Measurements from ENCODE around the gene LCOR.
A peak's percentile ranks its signal among the peaks of the same experiment; 100 is the strongest.
"Not testable (repeated sequence)": the region's sequence is repeated elsewhere in the genome, so short reads cannot be mapped to it uniquely, and the experiment has no call there.

LCOR gene

GRCh38 chr10:97028832-97029178 lies 196.7 kb downstream of the LCOR start:
- H3K36me3 ChIP-seq (ENCODE audit: control insufficient read depth, insufficient read depth, low read length, severe bottlenecking): no peaks in the 10 kb centered on the region
- peaks cover 13% of the 10 kb centered on the region for H3K27me3 ChIP-seq (replicated peaks; ENCODE audit: control insufficient read depth, insufficient read depth, low read length)
- peaks cover 4% of the 10 kb centered on the region for H3K9me3 ChIP-seq (ENCODE audit: control insufficient read depth, low read length)
- no peak overlapping the region for H3K9ac ChIP-seq (ENCODE audit: low read length)
- H3K4me1 ChIP-seq (ENCODE audit: control insufficient read depth, insufficient read depth, low read length): peaks cover 11% of the 10 kb centered on the region
- no peak for DNase-seq (ENCODE audit: low read depth)
- no peak overlapping the region for H3K4me3 ChIP-seq (ENCODE audit: low read length)

GRCh38 chr10:97029271-97029670 lies 197.2 kb downstream of the LCOR start:
- Histone ChIP-seq H3K36me3 (ENCODE audit: control insufficient read depth, insufficient read depth, low read length, severe bottlenecking) (no peaks in the 10 kb centered on the region), H3K9ac (ENCODE audit: low read length) (no peak overlapping the region), H3K4me1 (ENCODE audit: control insufficient read depth, insufficient read depth, low read length) (peaks cover 7% of the 10 kb centered on the region), H3K4me3 (ENCODE audit: low read length) (no peak overlapping the region), H3K27me3 (replicated peaks; ENCODE audit: control insufficient read depth, insufficient read depth, low read length) (peaks cover 13% of the 10 kb centered on the region), H3K9me3 (ENCODE audit: control insufficient read depth, low read length) (peaks cover 4% of the 10 kb centered on the region)
- DNase-seq (ENCODE audit: low read depth): no peak

- DNase-seq (ENCODE audit: low read depth): no peak
- Histone ChIP-seq H3K27me3 (replicated peaks; ENCODE audit: control insufficient read depth, insufficient read depth, low read length) (peaks cover 24% of the 10 kb centered on the region), H3K9me3 (ENCODE audit: control insufficient read depth, low read length) (peaks cover 4% of the 10 kb centered on the region), H3K9ac (ENCODE audit: low read length) (no peak overlapping the region), H3K4me1 (ENCODE audit: control insufficient read depth, insufficient read depth, low read length) (no peaks in the 10 kb centered on the region), H3K36me3 (ENCODE audit: control insufficient read depth, insufficient read depth, low read length, severe bottlenecking) (no peaks in the 10 kb centered on the region), H3K4me3 (ENCODE audit: low read length) (no peak overlapping the region)
Observed at GRCh38 chr10:97030894-97031293, 198.8 kb downstream of the LCOR start.

- Histone ChIP-seq H3K9ac (ENCODE audit: low read length) (no peak overlapping the region), H3K4me3 (ENCODE audit: low read length) (no peak overlapping the region), H3K4me1 (ENCODE audit: control insufficient read depth, insufficient read depth, low read length) (no peaks in the 10 kb centered on the region), H3K36me3 (ENCODE audit: control insufficient read depth, insufficient read depth, low read length, severe bottlenecking) (no peaks in the 10 kb centered on the region), H3K9me3 (ENCODE audit: control insufficient read depth, low read length) (peaks cover 4% of the 10 kb centered on the region), H3K27me3 (replicated peaks; ENCODE audit: control insufficient read depth, insufficient read depth, low read length) (peaks cover 30% of the 10 kb centered on the region)
- no peak for DNase-seq (ENCODE audit: low read depth)
Observed at GRCh38 chr10:97031459-97031858, 199.4 kb downstream of the LCOR start.

GRCh38 chr10:97032624-97033023 lies 200.5 kb downstream of the LCOR start:
- DNase-seq (ENCODE audit: low read depth): no peak
- H3K36me3 ChIP-seq (ENCODE audit: control insufficient read depth, insufficient read depth, low read length, severe bottlenecking): no peaks in the 10 kb centered on the region
- H3K4me3 ChIP-seq (ENCODE audit: low read length): no peak overlapping the region
- H3K4me1 ChIP-seq (ENCODE audit: control insufficient read depth, insufficient read depth, low read length): peaks cover 3% of the 10 kb centered on the region
- peaks cover 33% of the 10 kb centered on the region for H3K27me3 ChIP-seq (replicated peaks; ENCODE audit: control insufficient read depth, insufficient read depth, low read length)
- H3K9ac ChIP-seq (ENCODE audit: low read length): no peak overlapping the region
- H3K9me3 ChIP-seq (ENCODE audit: control insufficient read depth, low read length): peaks cover 4% of the 10 kb centered on the region

DNA sequence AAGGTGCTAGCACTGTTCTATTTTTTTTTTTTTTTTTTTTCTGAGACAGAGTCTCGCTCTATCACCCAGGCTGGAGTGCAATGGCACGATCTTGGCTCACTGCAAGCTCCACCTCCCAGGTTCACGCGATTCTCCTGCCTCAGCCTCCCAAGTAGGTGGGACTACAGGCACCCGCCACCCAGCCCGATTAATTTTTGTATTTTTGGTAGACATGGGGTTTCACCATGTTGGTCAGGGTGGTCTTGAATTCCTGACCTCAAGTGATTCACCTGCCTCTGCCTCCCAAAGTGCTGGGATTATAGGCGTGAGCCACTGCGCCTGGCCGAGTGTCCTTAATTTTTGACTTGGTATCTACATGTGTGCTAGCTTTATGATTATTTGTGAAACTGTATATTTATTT lies 201.7 kb downstream of the LCOR start:
- H3K4me3 ChIP-seq (ENCODE audit: low read length); H3K9ac ChIP-seq (ENCODE audit: low read length); H3K9me3 ChIP-seq (ENCODE audit: control insufficient read depth, low read length); H3K36me3 ChIP-seq (ENCODE audit: control insufficient read depth, insufficient read depth, low read length, severe bottlenecking); H3K4me1 ChIP-seq (ENCODE audit: control insufficient read depth, insufficient read depth, low read length); DNase-seq (ENCODE audit: low read depth): not testable (repeated sequence)
- H3K27me3 ChIP-seq (replicated peaks; ENCODE audit: control insufficient read depth, insufficient read depth, low read length): peaks cover 38% of the 10 kb centered on the region

- no peak overlapping the region for H3K4me3 ChIP-seq (ENCODE audit: low read length)
- no peak overlapping the region for H3K9ac ChIP-seq (ENCODE audit: low read length)
- no peaks in the 10 kb centered on the region for H3K9me3 ChIP-seq (ENCODE audit: control insufficient read depth, low read length)
- DNase-seq (ENCODE audit: low read depth): no peak
- H3K27me3 ChIP-seq (replicated peaks; ENCODE audit: control insufficient read depth, insufficient read depth, low read length): peaks cover 38% of the 10 kb centered on the region
- H3K4me1 ChIP-seq (ENCODE audit: control insufficient read depth, insufficient read depth, low read length): peaks cover 5% of the 10 kb centered on the region
- H3K36me3 ChIP-seq (ENCODE audit: control insufficient read depth, insufficient read depth, low read length, severe bottlenecking): no peaks in the 10 kb centered on the region
Observed at GRCh38 chr10:97034301-97034700, 202.2 kb downstream of the LCOR start.

GRCh38 chr10:97034958-97035769 lies 203.1 kb downstream of the LCOR start:
- Histone ChIP-seq H3K27me3 (replicated peaks; ENCODE audit: control insufficient read depth, insufficient read depth, low read length) (peaks cover 37% of the 10 kb centered on the region), H3K9me3 (ENCODE audit: control insufficient read depth, low read length) (no peaks in the 10 kb centered on the region), H3K9ac (ENCODE audit: low read length) (no peak overlapping the region), H3K36me3 (ENCODE audit: control insufficient read depth, insufficient read depth, low read length, severe bottlenecking) (no peaks in the 10 kb centered on the region), H3K4me1 (ENCODE audit: control insufficient read depth, insufficient read depth, low read length) (peaks cover 5% of the 10 kb centered on the region), H3K4me3 (ENCODE audit: low read length) (no peak overlapping the region)
- DNase-seq (ENCODE audit: low read depth): no peak

GRCh38 chr10:97037365-97038361 lies 205.6 kb downstream of the LCOR start:
- Histone ChIP-seq H3K4me1 (ENCODE audit: control insufficient read depth, insufficient read depth, low read length) (peaks cover 5% of the 10 kb centered on the region), H3K4me3 (ENCODE audit: low read length) (peak overlapping the region; percentile 75), H3K9me3 (ENCODE audit: control insufficient read depth, low read length) (no peaks in the 10 kb centered on the region), H3K36me3 (ENCODE audit: control insufficient read depth, insufficient read depth, low read length, severe bottlenecking) (no peaks in the 10 kb centered on the region), H3K9ac (ENCODE audit: low read length) (peak overlapping the region; percentile 40), H3K27me3 (replicated peaks; ENCODE audit: control insufficient read depth, insufficient read depth, low read length) (peaks cover 29% of the 10 kb centered on the region)
- DNase-seq (ENCODE audit: low read depth): peak; percentile 87

GRCh38 chr10:97038688-97039087 lies 206.6 kb downstream of the LCOR start:
- no peaks in the 10 kb centered on the region for H3K36me3 ChIP-seq (ENCODE audit: control insufficient read depth, insufficient read depth, low read length, severe bottlenecking)
- no peak for DNase-seq (ENCODE audit: low read depth)
- peaks cover 5% of the 10 kb centered on the region for H3K4me1 ChIP-seq (ENCODE audit: control insufficient read depth, insufficient read depth, low read length)
- no peaks in the 10 kb centered on the region for H3K9me3 ChIP-seq (ENCODE audit: control insufficient read depth, low read length)
- H3K27me3 ChIP-seq (replicated peaks; ENCODE audit: control insufficient read depth, insufficient read depth, low read length): peaks cover 29% of the 10 kb centered on the region
- no peak overlapping the region for H3K9ac ChIP-seq (ENCODE audit: low read length)
- H3K4me3 ChIP-seq (ENCODE audit: low read length): no peak overlapping the region

DNA sequence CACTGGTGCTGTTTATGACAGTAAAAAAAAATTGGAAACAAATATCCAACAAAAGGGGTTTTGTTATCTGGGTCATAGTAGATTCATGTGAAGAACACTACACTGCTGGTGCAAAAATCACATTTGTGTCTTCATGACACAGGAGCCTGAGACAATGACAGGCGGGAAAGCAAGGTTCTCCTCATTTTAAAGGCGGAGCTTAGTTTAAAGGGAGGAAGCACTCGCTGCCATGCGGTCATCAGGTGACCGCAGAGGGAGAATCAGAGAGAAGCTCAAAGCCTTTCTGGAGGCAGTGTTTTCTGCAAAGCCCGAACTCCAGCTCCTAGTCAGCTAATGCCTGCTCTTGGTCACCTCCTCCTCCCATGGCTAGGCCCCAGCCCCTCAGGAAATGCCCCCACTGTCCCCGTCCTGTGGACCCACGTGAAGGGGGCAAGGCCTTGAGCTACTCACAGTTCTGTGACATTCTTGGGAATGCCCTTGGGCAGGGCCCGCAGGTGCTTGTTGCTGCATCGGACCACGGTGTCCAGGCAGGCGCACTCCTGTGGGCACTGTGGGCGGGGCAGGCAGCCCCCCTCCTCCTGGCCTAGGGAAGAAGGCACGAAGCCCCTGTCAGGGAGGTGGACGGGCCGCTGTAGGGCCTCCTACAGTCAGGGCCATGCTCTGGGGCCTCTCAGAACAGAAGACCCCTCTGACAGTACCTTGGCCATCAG lies 207.6 kb downstream of the LCOR start:
- peaks cover 5% of the 10 kb centered on the region for H3K4me1 ChIP-seq (ENCODE audit: control insufficient read depth, insufficient read depth, low read length)
- H3K9me3 ChIP-seq (ENCODE audit: control insufficient read depth, low read length): peaks cover 3% of the 10 kb centered on the region
- H3K4me3 ChIP-seq (ENCODE audit: low read length): no peak overlapping the region
- no peak overlapping the region for H3K9ac ChIP-seq (ENCODE audit: low read length)
- DNase-seq (ENCODE audit: low read depth): no peak
- no peaks in the 10 kb centered on the region for H3K36me3 ChIP-seq (ENCODE audit: control insufficient read depth, insufficient read depth, low read length, severe bottlenecking)
- H3K27me3 ChIP-seq (replicated peaks; ENCODE audit: control insufficient read depth, insufficient read depth, low read length): peaks cover 34% of the 10 kb centered on the region
